HG03196 (cell line): ENCODE results near the gene ZNF768.
"Not testable (repeated sequence)": the region's sequence is repeated elsewhere in the genome, so short reads cannot be mapped to it uniquely, and the experiment has no call there.

ENCODE experiments used
- ATAC-seq: cut with Tn5 transposase; IDR thresholded peaks from one replicate; pipeline ENCODE4 v1.9.1; 2021; ENCODE audit not compliant: unreplicated experiment

The ZNF768 gene

DNA sequence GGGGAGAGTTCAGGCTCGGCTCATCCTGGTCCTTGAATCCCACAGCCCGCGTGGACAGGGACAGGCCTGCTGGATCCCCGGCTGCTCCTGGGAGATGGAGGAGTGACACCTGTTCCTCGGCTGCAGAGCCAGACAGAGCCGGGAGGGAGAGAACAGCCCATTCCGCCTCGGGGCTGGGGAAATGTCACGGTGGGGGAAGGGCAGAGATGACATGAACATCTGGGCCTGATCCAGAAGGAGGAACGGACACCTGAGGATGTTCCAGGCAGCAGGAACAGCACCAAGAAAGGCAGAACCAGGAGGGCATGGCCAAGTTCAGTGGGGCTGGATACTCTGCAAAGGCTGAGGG lies 29.7 kb upstream of the ZNF768 start:
- ATAC-seq, result no peak

- no peak for ATAC-seq
Observed at GRCh38 chr16:30555315-30556124, 29.2 kb upstream of the ZNF768 start.

DNA sequence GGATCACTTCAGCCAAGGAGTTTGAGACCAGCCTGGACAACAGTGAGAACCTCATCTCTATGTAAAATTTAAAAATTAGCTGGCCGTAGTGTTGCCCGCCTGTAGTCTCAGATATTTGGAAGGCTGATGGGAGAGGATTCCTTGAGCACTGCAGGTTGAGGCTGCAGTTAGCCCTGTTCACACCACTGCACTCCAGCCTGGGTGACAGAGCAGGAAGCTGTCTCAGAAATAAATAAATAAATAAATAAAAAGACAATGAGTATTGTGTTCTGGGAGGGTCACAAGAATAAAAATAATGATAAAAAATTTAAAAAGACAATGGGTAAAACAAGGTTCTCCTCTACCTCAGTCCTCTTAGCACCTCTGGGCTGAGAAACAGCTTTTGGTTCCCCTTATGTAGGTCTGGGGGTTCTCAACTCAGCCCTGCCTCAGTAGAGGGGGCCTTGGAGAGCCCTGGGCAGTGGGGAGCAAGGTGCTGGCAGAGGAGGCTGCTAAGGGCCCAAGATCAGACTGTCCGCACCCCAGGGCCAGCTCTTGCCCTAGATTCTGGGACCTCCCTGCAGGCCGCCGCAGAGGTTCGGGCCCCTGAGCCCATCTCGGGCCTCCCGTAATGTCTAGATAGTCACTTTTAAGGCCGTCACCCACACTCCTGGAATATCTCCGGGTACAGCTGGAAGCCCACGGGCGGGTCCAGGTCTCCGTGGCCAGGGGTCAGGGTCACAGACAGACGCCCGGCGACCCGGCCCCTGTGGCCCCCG lies 28.4 kb upstream of the ZNF768 start:
- no peak for ATAC-seq

DNA sequence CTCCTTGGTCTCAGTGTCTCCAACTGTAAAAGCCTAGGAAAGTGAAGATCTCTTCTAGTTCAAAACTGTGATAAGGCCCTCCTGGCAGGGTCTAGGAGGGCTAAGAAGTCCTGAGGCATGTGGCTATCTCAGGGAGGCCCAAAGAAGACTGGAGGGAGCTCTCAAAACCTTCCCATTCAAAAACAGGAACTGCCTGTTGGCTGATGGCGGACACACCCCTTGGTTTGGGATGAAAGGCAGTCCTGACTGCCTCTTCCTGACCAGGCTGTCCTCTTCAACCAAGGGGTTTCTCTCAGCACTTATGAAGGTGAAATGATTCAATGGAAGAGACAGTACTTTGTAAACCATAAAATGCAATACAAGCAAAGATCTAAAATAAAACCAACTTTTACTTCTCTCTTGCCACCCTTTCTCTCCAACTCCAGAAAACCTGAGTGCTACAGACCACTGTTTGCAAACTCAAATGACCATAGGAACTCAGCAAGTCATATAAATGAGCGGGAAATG lies 27.1 kb upstream of the ZNF768 start:
- ATAC-seq, result no peak

DNA sequence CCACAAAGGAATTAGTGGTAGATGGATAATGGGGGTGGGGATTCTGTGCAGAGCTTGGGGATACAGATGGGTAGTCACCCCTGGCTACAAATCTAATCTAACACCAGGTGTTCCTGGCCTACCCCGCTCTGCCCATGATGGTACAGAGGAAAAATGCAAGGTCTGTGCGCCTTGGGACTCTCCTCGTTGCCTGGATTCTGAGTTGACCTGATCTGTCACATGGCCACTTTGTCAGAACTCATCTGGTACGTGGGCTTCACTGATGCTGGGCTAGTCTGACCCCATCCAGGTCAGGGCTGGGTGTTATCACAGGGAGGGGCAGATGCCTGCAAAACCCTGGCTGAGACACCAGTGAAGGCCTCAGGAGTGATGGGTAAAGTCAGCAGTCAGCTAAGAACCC lies 26.6 kb upstream of the ZNF768 start:
- no peak for ATAC-seq

GRCh38 chr16:30551781-30552180 lies 25.4 kb upstream of the ZNF768 start:
- no peak for ATAC-seq

- no peak for ATAC-seq
Observed at GRCh38 chr16:30548416-30549253, 22.3 kb upstream of the ZNF768 start.

DNA sequence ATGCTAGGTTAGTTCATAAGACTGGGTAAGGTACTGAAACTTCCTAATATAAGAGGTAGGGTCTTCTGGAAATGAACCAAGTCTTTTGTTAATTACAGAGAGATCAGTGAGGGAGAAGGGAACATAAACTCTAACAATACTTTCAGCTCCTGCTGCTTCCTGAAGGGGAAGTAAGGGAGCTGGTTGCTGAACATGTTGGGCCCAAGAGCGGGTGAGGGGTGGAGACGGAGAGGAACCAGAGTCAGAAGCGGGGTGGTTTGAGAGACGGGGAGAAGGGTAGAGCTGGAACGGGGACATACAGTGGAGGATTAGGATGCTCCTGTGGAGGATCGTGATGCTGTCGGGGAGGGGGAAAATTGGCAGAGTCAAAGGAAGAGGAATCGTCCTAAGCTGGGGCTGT lies 19.7 kb upstream of the ZNF768 start:
- ATAC-seq, result no peak

GRCh38 chr16:30543067-30543466 lies 16.7 kb upstream of the ZNF768 start:
- no peak for ATAC-seq

- no peak for ATAC-seq
Observed at GRCh38 chr16:30541502-30542329, 15.3 kb upstream of the ZNF768 start.

DNA sequence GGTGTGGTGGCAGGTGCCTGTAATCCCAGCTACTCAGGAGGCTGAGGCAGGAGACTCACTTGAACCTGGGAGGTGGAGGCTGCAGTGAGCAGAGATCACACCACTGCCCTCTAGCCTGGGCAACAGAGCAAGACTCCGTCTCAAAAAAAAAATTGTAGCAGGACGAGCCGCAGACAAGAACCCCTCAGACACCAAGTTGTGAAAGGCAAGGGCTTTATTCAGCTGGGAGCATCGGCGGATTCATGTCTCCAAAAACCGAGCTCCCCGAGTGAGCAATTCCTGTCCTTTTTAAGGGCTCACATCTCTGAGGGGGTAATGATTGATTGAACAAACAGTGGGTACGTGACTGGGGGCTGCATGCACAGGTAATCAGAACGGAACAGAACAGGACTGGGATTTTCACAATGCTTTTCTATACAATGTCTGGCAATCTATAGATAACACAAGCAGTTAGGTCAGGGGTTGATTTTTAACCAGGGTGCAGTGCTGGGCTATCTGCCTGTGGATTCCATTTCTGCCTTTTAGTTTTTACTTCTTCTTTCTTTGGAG lies 14.6 kb upstream of the ZNF768 start:
- not testable (repeated sequence) for ATAC-seq

- ATAC-seq, result not testable (repeated sequence)
Observed at GRCh38 chr16:30539986-30540526, 13.7 kb upstream of the ZNF768 start.

- no peak for ATAC-seq
Observed at GRCh38 chr16:30539000-30539964, 12.9 kb upstream of the ZNF768 start.

GRCh38 chr16:30536391-30537024 lies 10.1 kb upstream of the ZNF768 start:
- not testable (repeated sequence) for ATAC-seq

DNA sequence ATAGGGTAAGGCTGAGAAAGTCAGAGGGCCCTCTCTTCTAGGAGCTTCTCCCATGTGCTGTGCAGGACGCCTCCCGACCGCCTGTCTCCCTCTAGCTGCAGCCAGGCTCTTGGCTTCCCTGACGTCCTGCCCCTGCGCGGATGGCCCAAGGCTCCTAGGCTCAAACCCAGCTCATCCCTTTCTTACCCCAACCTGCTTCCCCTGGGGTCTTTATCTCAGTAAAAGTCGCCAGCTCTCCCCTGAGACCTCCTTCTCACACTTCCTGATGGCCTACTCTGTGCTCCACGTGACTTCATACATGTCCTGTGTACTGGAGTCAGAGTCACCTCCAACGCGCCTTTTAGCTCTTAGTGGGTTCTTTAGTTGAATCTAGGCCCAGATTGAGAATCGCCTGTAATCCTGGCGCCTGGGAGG lies 9.4 kb upstream of the ZNF768 start:
- ATAC-seq, result peak; percentile 40

DNA sequence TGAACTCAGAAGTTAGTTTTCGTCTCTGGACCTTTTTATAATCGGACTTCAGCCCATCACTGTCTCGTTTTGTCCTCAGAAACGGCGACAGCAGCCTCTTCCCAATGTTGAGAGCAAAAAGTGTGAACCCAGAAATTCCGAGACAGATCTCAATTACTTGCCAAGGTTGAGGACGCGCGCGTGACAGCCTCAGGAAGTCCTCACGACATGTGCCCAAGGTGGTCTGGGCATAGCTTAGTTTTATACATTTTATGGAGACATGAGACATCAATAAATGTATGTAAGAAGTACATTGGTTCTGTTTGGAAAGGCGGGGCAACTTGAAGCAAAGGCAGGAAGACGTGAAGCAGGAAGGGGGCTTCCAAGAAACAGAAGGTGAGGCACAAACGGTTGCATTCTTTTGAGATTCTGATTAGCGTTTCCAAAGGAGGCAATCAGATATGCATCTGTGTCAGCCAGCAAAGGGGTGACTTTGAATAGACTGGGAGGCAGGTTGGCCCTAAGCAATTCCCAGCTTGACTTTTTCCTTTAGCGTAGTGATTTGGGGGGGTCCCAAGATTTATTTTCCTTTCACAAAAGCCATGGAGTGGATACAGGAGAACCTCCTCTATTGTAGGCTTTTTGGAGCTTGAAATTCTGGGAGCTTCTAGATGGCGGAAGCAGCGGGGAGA lies 8.9 kb upstream of the ZNF768 start:
- ATAC-seq, result no peak

- ATAC-seq, result peak; percentile 62
Observed at GRCh38 chr16:30534368-30535105, 8.2 kb upstream of the ZNF768 start, which contains the start of gene ZNF747. ZNF747 (minus strand) TSS chr16:30534858; CDS start chr16:30534679, 179 bp downstream.
